Spleen (tissue), 11 donors: ENCODE measurements around the gene BLOC1S5. TPM values are rescaled to one million over a fixed set of nuclear protein-coding genes. Genes with fewer than 3 reads are reported as not detected.

Experiments used
- DNase-seq: peaks from one replicate; pipeline ENCODE4 v3.0.0-alpha.2; 2020
- H3K27ac ChIP-seq, 8 donors: fragments of 200-600 bp; sonication (generic) in 7 of 8; 1 replicate in 4 of 8; 2 replicates in 4 of 8; pipeline versions ENCODE4 v1.5.0 to v1.8.0; 2016 to 2021; ENCODE audit warnings: inconsistent platforms in 4 of 8, mild to moderate bottlenecking in 4 of 8, moderate library complexity in 1 of 8
- H3K27me3 ChIP-seq, 7 donors: fragments of 200-600 bp; sonication (generic) in 6 of 7; replicated peaks in 1 of 7; 1 replicate in 4 of 7; 2 replicates in 3 of 7; pipeline versions ENCODE4 v1.5.0 to v1.8.0; 2016 to 2021; ENCODE audit warnings: inconsistent platforms in 3 of 7, mild to moderate bottlenecking in 1 of 7
- H3K36me3 ChIP-seq, 6 donors: fragments of 200-600 bp; sonication (generic) in 5 of 6; 1 replicate in 4 of 6; 2 replicates in 2 of 6; pipeline versions ENCODE4 v1.5.0 to v1.8.0; 2016 to 2021; ENCODE audit warnings: inconsistent platforms in 2 of 6
- H3K4me1 ChIP-seq, 6 donors: fragments of 200-600 bp; sonication (generic) in 5 of 6; 1 replicate in 3 of 6; 2 replicates in 3 of 6; pipeline versions ENCODE4 v1.5.0 to v1.8.0; 2016 to 2021; ENCODE audit warnings: inconsistent platforms in 3 of 6
- H3K4me3 ChIP-seq, 8 donors: fragments of 200-600 bp; sonication (generic) in 7 of 8; 1 replicate in 4 of 8; 2 replicates in 4 of 8; pipeline versions ENCODE4 v1.5.0 to v1.8.0; 2016 to 2021; ENCODE audit warnings: inconsistent platforms in 4 of 8, mild to moderate bottlenecking in 4 of 8, moderate library complexity in 2 of 8
- H3K9me3 ChIP-seq, 8 donors: fragments of 200-600 bp; sonication (generic) in 7 of 8; 1 replicate in 4 of 8; 2 replicates in 4 of 8; pipeline versions ENCODE4 v1.5.0 to v1.8.0; 2016 to 2021; ENCODE audit warnings: inconsistent platforms in 4 of 8
- POLR2AphosphoS5 ChIP-seq, 3 donors: sonication (generic); formaldehyde crosslinking; IDR thresholded peaks; one replicate each; pipeline ENCODE4 v1.5.1; 2017; ENCODE audit warnings: antibody characterized with exemption in 3 of 3
- WGBS, 5 donors: extraction: QIAGEN DNeasy Blood & Tissue Kit in 3 of 5; methylation state at CpG; one replicate each; pipeline versions ENCODE4 v1.1.5 to v1.1.7; 2013 to 2018; 5-methylcytosine and 5-hydroxymethylcytosine counted together
- intact Hi-C: fragments of 100-400 bp; cut with DNase I; formaldehyde crosslinking; loops from one replicate; pipeline ENCODE4 v1.15.0; 2023; ENCODE audit warnings: low total_unique reads
- polyA plus RNA-seq, 3 donors: library from polyadenylated mRNA; stranded (reverse); fragments of 200-250 nt; gene quantifications; one replicate each; pipeline ENCODE4 v1.2.1, GENCODE V29; 2013
- total RNA-seq, 7 donors: library from RNA; depleted of rRNA in 3 of 7; stranded (reverse); fragments of >200 nt in 3 of 7; fragmentation: NEBNext Ultra II Directional in 4 of 7; extraction: Animal tissue kit (Norgen Biotek cat#: 25700) in 4 of 7; gene quantifications; one replicate each; pipeline versions ENCODE4 v1.1.0 to v1.2.1, GENCODE V29; 2016 to 2021
- TF ChIP-seq, protein P1 (sequence below), 11 experiments: fragments of 200-600 bp in 7 of 11; fragments of 450-650 bp in 4 of 11; sonication (generic) in 4 of 11; IDR thresholded peaks in 8 of 11; conservative IDR thresholded peaks in 3 of 11; 1 replicate in 7 of 11; 2 replicates in 4 of 11; pipeline versions ENCODE4 v1.4.0 to v1.8.0; 2016 to 2021; ENCODE audit warnings: antibody characterized with exemption in 11 of 11, inconsistent platforms in 4 of 11, mild to moderate bottlenecking in 1 of 11
- donor health status: healthy with polysubstance abuse.
- donor health status: DM: no; HTN: no; CAD: no; lungs with moderate emphysema.
- donor health status: DM: no; HTN: no; CAD: no.
- donor health status: Bipolar disorder and iron deficiency.
- donor health status: healthy.
- donor health status: DM: no; HTN: no; CAD: no.
- donor health status: DM: yes; HTN: yes; CAD: no.

Gene BLOC1S5
- total and polyA plus RNA-seq, 10 donors, result 6.6 to 18.0 (median 13.6) TPM

DNA sequence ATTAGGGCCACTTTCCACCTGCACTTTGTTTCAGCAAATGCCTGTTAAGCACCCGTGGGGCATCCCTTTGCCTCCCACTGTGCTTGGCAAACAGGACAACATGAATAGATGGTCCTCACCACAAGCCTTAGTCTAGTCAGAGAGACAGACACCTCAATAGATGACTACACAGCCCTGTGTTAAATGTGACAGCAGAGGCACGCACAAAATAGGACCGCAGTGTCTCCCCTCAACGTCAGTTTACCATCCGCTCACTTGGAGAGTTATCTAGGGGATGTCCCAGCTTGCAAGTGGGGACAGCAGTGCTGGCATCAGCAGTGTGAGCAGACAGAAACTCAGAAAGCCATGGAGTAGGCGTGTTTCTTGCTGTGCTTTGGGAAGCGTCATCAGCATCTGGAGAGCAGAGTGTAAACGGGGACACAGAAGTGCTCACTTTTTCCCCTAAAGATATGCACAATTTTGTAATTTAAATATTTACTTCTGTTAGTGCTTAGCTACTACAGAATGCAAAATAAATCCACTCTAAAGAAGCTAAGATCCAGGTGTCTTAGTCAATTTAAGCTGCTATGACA lies 87.6 kb downstream of the BLOC1S5 start:
- WGBS, 5 donors, result 91 to 94% (median 93%) methylated on average over 8 of the region's 8 CpGs
- DNase-seq, result no peak
- H3K4me1 ChIP-seq, result peaks cover 3 to 26% (median 16%) of the 10 kb centered on the region in 6 donors
- intact Hi-C loops, result no loop called here
- H3K9me3 ChIP-seq, result no peaks in the 10 kb centered on the region
- peaks cover 0 to 28% (median 4%) of the 10 kb centered on the region in 7 donors for H3K27me3 ChIP-seq
- H3K27ac ChIP-seq, result peak overlapping the region in 1 of 8 donors; percentile 66
- TF ChIP-seq, protein P1, sequence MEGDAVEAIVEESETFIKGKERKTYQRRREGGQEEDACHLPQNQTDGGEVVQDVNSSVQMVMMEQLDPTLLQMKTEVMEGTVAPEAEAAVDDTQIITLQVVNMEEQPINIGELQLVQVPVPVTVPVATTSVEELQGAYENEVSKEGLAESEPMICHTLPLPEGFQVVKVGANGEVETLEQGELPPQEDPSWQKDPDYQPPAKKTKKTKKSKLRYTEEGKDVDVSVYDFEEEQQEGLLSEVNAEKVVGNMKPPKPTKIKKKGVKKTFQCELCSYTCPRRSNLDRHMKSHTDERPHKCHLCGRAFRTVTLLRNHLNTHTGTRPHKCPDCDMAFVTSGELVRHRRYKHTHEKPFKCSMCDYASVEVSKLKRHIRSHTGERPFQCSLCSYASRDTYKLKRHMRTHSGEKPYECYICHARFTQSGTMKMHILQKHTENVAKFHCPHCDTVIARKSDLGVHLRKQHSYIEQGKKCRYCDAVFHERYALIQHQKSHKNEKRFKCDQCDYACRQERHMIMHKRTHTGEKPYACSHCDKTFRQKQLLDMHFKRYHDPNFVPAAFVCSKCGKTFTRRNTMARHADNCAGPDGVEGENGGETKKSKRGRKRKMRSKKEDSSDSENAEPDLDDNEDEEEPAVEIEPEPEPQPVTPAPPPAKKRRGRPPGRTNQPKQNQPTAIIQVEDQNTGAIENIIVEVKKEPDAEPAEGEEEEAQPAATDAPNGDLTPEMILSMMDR (IDR thresholded peaks at IDR 0.05 in 8 of 11, conservative IDR thresholded peaks at IDR 0.05 in 3 of 11), result no peak
- no peak for TF ChIP-seq POLR2AphosphoS5 (IDR thresholded peaks at IDR 0.05)
- no peak overlapping the region for H3K4me3 ChIP-seq
- H3K36me3 ChIP-seq, result no peaks in the 10 kb centered on the region

DNA sequence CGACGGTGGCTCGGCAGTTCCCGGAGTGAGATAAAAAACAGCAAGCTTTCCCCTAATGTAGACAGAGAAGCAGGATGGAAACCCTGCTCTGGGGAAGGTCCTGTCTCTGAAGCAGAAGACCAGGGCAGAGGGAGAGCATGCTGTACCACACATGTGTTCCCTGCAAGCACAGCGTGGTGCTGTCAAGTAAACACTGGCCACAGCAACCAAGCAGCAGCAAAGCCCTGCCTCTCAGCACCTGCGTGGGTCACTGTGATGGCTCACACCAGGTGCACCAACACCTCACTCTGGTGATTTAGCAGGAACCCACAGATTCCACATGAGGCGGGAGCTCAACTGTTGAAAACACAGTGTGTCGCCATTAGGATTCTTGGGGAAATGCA lies 88.4 kb downstream of the BLOC1S5 start:
- WGBS, 5 donors, result 23 to 40% (median 34%) methylated on average over 7 to 8 of the region's 8 CpGs
- Histone ChIP-seq H3K27me3 (peaks cover 0 to 28% (median 4%) of the 10 kb centered on the region in 7 donors), H3K36me3 (no peaks in the 10 kb centered on the region), H3K9me3 (peaks cover 0 to under 1% (median 0%) of the 10 kb centered on the region in 8 donors), H3K4me1 (peaks cover 3 to 26% (median 16%) of the 10 kb centered on the region in 6 donors), H3K27ac (peak overlapping the region in 6 of 8 donors; percentile 29 to 66 (median 38)), H3K4me3 (peak overlapping the region in 1 of 8 donors; percentile 43)
- peak in 1 of 3 donors; percentile 29 for TF ChIP-seq POLR2AphosphoS5 (IDR thresholded peaks at IDR 0.05)
- TF ChIP-seq, protein P1 (IDR thresholded peaks at IDR 0.05 in 8 of 11, conservative IDR thresholded peaks at IDR 0.05 in 3 of 11), result no peak
- DNase-seq, result no peak
- intact Hi-C loops, result no loop called here

- H3K27ac ChIP-seq, result peak overlapping the region in 6 of 8 donors; percentile 32 to 66 (median 42)
- DNase-seq, result peak; percentile 82
- intact Hi-C loops, result no loop called here
Observed at GRCh38 chr6:7974938-7975763, 89.0 kb downstream of the BLOC1S5 start.

More at GRCh38 chr6:7974938-7975763, 89.0 kb downstream of the BLOC1S5 start:
- peaks cover 0 to 28% (median 4%) of the 10 kb centered on the region in 7 donors for H3K27me3 ChIP-seq
- WGBS, 5 donors, result 10 to 19% (median 13%) methylated on average over 18 of the region's 18 CpGs
- H3K9me3 ChIP-seq, result peaks cover 0 to 7% (median 5%) of the 10 kb centered on the region in 8 donors
- TF ChIP-seq, protein P1 (IDR thresholded peaks at IDR 0.05 in 8 of 11, conservative IDR thresholded peaks at IDR 0.05 in 3 of 11), result no peak
- TF ChIP-seq POLR2AphosphoS5 (IDR thresholded peaks at IDR 0.05), result peak in 2 of 3 donors; percentile 76 to 77
- H3K4me3 ChIP-seq, result peak overlapping the region in 1 of 8 donors; percentile 43
- H3K4me1 ChIP-seq, result peaks cover 3 to 26% (median 16%) of the 10 kb centered on the region in 6 donors
- no peaks in the 10 kb centered on the region for H3K36me3 ChIP-seq
